ENCODE measurements around the gene ATP9A. TPM values are rescaled to one million over a fixed set of nuclear protein-coding genes. Genes with fewer than 3 reads are reported as not detected.

The ATP9A gene
- total and polyA plus RNA-seq, 2 donors = 17.9 to 25.6 TPM

- 97% methylated on average over 3 of the region's 3 CpGs for WGBS
- DNase-seq (ENCODE audit: extremely low spot score) = no peak
- Histone ChIP-seq H3K4me1 (ENCODE audit: insufficient read depth) (no peaks in the 10 kb centered on the region), H3K4me3 (ENCODE audit: low read depth, low read length) (no peak overlapping the region), H3K27ac (ENCODE audit: low read depth) (no peak overlapping the region), H3K36me3 (ENCODE audit: insufficient read depth) (no peaks in the 10 kb centered on the region)
Measured at GRCh38 chr20:51551186-51551585, 217.0 kb downstream of the ATP9A start.

GRCh38 chr20:51549474-51549873 is 218.7 kb downstream of the ATP9A start:
- Histone ChIP-seq H3K27ac (ENCODE audit: low read depth) (no peak overlapping the region), H3K4me1 (ENCODE audit: insufficient read depth) (no peaks in the 10 kb centered on the region), H3K36me3 (ENCODE audit: insufficient read depth) (no peaks in the 10 kb centered on the region), H3K4me3 (ENCODE audit: low read depth, low read length) (no peak overlapping the region)
- DNase-seq (ENCODE audit: extremely low spot score) = no peak
- 97% methylated on average over 4 of the region's 4 CpGs for WGBS

- H3K36me3 ChIP-seq (ENCODE audit: insufficient read depth) = no peaks in the 10 kb centered on the region
- no peak for DNase-seq (ENCODE audit: extremely low spot score)
- H3K27ac ChIP-seq (ENCODE audit: low read depth) = no peak overlapping the region
- H3K4me3 ChIP-seq (ENCODE audit: low read depth, low read length) = no peak overlapping the region
- WGBS = 95% methylated on average over 7 of the region's 7 CpGs
- peaks cover 2% of the 10 kb centered on the region for H3K4me1 ChIP-seq (ENCODE audit: insufficient read depth)
Measured at GRCh38 chr20:51547951-51548350, 220.2 kb downstream of the ATP9A start.

Other genes with a start within 250 kb of the ATP9A start
- gene NFATC2, start 225.7 kb downstream of the ATP9A start, total RNA-seq = 8.8 TPM
- gene NFATC2, start 225.7 kb downstream of the ATP9A start, polyA plus RNA-seq = 2.1 TPM
- 1.3 TPM for gene SALL4, start 34.1 kb upstream of the ATP9A start, total RNA-seq
- gene SALL4, start 34.1 kb upstream of the ATP9A start, polyA plus RNA-seq = 0.06 TPM

All from urinary bladder (tissue), 4 donors.